Tibial artery (tissue), 4 donors: ENCODE measurements around the gene ERBB4.

Source experiments
- DNase-seq, 2 donors: peaks; one replicate each; pipeline ENCODE4 v3.0.0-alpha.2; 2019
- H3K27ac ChIP-seq, 2 donors: fragments of 200-600 bp; sonication (generic) in 1 of 2; 1 replicate in 1 of 2; 2 replicates in 1 of 2; pipeline ENCODE4 v1.5.1; 2018 to 2019; ENCODE audit warnings: mild to moderate bottlenecking in 1 of 2
- H3K27me3 ChIP-seq, 2 donors: fragments of 200-600 bp; sonication (generic) in 1 of 2; one replicate each; pipeline versions ENCODE4 v1.5.1 to v1.6.0; 2016 to 2019
- H3K36me3 ChIP-seq, 3 donors: fragments of 200-600 bp; sonication (generic) in 2 of 3; one replicate each; pipeline ENCODE4 v1.5.1; 2016 to 2019; ENCODE audit warnings: mild to moderate bottlenecking in 2 of 3
- H3K4me1 ChIP-seq, 4 donors: fragments of 200-600 bp; sonication (generic) in 2 of 4; 1 replicate in 3 of 4; 2 replicates in 1 of 4; pipeline ENCODE4 v1.5.1; 2016 to 2019
- H3K4me3 ChIP-seq, 2 donors: fragments of 200-600 bp; sonication (generic) in 1 of 2; 1 replicate in 1 of 2; 2 replicates in 1 of 2; pipeline ENCODE4 v1.5.1; 2018 to 2019; ENCODE audit warnings: mild to moderate bottlenecking in 2 of 2
- H3K9me3 ChIP-seq, 3 donors: fragments of 200-600 bp; sonication (generic) in 1 of 3; one replicate each; pipeline ENCODE4 v1.5.1; 2016 to 2019
- CTCF ChIP-seq, 2 experiments: fragments of 200-600 bp in 1 of 2; fragments of 450-650 bp in 1 of 2; IDR thresholded peaks; one replicate each; pipeline ENCODE4 v1.5.1; 2017 to 2019; ENCODE audit warnings: antibody characterized with exemption in 2 of 2, mild to moderate bottlenecking in 1 of 2, moderate library complexity in 1 of 2
- intact Hi-C: fragments of 100-400 bp; cut with DNase I; formaldehyde crosslinking; loops from one replicate; pipeline ENCODE4 v1.15.0; 2023; ENCODE audit warnings: low total_unique reads

ERBB4 gene

GRCh38 chr2:211982162-211982561 is 556.4 kb downstream of the ERBB4 start:
- peaks cover 0 to 7% (median 0%) of the 10 kb centered on the region in 4 donors for H3K4me1 ChIP-seq
- no peak overlapping the region for H3K4me3 ChIP-seq
- H3K36me3 ChIP-seq = no peaks in the 10 kb centered on the region
- H3K27ac ChIP-seq = no peak overlapping the region
- intact Hi-C loops = no loop called here
- no peaks in the 10 kb centered on the region for H3K9me3 ChIP-seq
- no peaks in the 10 kb centered on the region for H3K27me3 ChIP-seq
- DNase-seq = no peak
- TF ChIP-seq CTCF (IDR thresholded peaks at IDR 0.05) = no peak

GRCh38 chr2:211981451-211981850 is 557.2 kb downstream of the ERBB4 start:
- H3K27ac ChIP-seq = no peak overlapping the region
- no peak overlapping the region for H3K4me3 ChIP-seq
- no peak for DNase-seq
- no peak for TF ChIP-seq CTCF (IDR thresholded peaks at IDR 0.05)
- H3K9me3 ChIP-seq = no peaks in the 10 kb centered on the region
- no peaks in the 10 kb centered on the region for H3K36me3 ChIP-seq
- intact Hi-C loops = no loop called here
- peaks cover 0 to 13% (median 0%) of the 10 kb centered on the region in 4 donors for H3K4me1 ChIP-seq
- H3K27me3 ChIP-seq = no peaks in the 10 kb centered on the region

GRCh38 chr2:211976076-211976475 is 562.5 kb downstream of the ERBB4 start:
- intact Hi-C loops = no loop called here
- no peak overlapping the region for H3K27ac ChIP-seq
- peaks cover 0 to 3% (median 3%) of the 10 kb centered on the region in 3 donors for H3K9me3 ChIP-seq
- no peak overlapping the region for H3K4me3 ChIP-seq
- H3K4me1 ChIP-seq = peaks cover 0 to 13% (median 0%) of the 10 kb centered on the region in 4 donors
- TF ChIP-seq CTCF (IDR thresholded peaks at IDR 0.05) = no peak
- no peaks in the 10 kb centered on the region for H3K27me3 ChIP-seq
- no peak for DNase-seq
- H3K36me3 ChIP-seq = no peaks in the 10 kb centered on the region

GRCh38 chr2:211967234-211967633 is 571.4 kb downstream of the ERBB4 start:
- Histone ChIP-seq H3K27me3 (no peaks in the 10 kb centered on the region), H3K4me1 (no peaks in the 10 kb centered on the region), H3K36me3 (no peaks in the 10 kb centered on the region), H3K27ac (no peak overlapping the region), H3K4me3 (no peak overlapping the region), H3K9me3 (peaks cover 0 to 12% (median 0%) of the 10 kb centered on the region in 3 donors)
- no peak for TF ChIP-seq CTCF (IDR thresholded peaks at IDR 0.05)
- intact Hi-C loops = no loop called here
- DNase-seq = no peak

GRCh38 chr2:211963969-211964368 is 574.6 kb downstream of the ERBB4 start:
- no peak overlapping the region for H3K4me3 ChIP-seq
- DNase-seq = no peak
- H3K27ac ChIP-seq = no peak overlapping the region
- H3K36me3 ChIP-seq = no peaks in the 10 kb centered on the region
- no peaks in the 10 kb centered on the region for H3K27me3 ChIP-seq
- TF ChIP-seq CTCF (IDR thresholded peaks at IDR 0.05) = no peak
- H3K9me3 ChIP-seq = no peaks in the 10 kb centered on the region
- intact Hi-C loops = no loop called here
- no peaks in the 10 kb centered on the region for H3K4me1 ChIP-seq

GRCh38 chr2:211957799-211958198 is 580.8 kb downstream of the ERBB4 start:
- intact Hi-C loops = no loop called here
- no peak for TF ChIP-seq CTCF (IDR thresholded peaks at IDR 0.05)
- Histone ChIP-seq H3K27me3 (no peaks in the 10 kb centered on the region), H3K4me1 (peaks cover 0 to 7% (median 0%) of the 10 kb centered on the region in 4 donors), H3K4me3 (no peak overlapping the region), H3K36me3 (no peaks in the 10 kb centered on the region), H3K9me3 (no peaks in the 10 kb centered on the region), H3K27ac (no peak overlapping the region)
- DNase-seq = no peak
